Measurements from ENCODE around the gene TSTD2.
A peak's percentile ranks its signal among the peaks of the same experiment; 100 is the strongest.

Gene TSTD2

GRCh38 chr9:97632985-97633858 lies at the start of gene TSTD2, which contains the start of gene NCBP1:
TSTD2 (minus strand) TSS chr9:97633368; CDS start chr9:97627562, 5,806 bp downstream.
NCBP1 (plus strand) TSS chr9:97633821; CDS start chr9:97633882, 61 bp downstream.
- DNase-seq, result peak; percentile 96

DNA sequence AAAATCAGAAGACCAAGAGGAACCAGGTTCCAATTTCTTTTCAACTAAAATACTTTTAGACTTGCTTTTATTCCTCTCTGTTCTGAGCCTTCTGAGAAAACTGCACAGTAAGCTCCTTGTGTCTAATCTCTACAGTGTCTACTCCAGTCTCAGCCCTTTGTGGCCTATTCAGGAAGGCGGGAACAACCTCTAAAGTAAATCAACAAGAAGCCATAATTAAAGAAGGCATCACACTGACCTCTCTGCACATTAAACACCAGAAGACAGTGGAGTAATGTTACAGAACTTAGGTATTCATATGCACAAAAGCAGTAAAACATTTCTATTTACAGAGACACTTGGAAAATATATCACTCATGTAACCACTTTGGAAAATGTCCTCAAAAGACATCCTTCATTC lies 49.1 kb upstream of the TSTD2 start:
- DNase-seq, result no peak

- DNase-seq, result no peak
These were observed 42.5 kb upstream of the TSTD2 start for GRCh38 chr9:97675655-97676054.

DNA sequence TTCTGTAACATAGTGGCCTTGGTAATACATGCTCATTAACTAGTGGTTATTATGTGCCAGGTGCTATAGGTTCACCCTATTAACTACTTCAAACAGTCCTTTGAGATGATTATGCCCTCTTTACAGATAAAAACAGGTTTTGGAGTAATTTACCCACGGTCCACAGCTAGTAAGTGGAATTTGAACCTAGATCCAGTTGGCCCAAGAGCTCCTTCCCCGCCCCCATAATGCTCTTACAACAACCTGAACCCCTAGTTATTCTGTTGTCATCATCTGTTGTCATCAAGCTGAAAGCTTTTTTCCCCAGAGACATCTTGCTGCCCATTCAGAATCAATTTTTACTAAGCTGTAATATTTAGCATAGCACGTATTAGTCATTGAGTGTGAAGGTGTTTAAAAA lies 40.8 kb upstream of the TSTD2 start:
- DNase-seq, result no peak

GRCh38 chr9:97672403-97672802 lies 39.2 kb upstream of the TSTD2 start:
- DNase-seq, result no peak

DNA sequence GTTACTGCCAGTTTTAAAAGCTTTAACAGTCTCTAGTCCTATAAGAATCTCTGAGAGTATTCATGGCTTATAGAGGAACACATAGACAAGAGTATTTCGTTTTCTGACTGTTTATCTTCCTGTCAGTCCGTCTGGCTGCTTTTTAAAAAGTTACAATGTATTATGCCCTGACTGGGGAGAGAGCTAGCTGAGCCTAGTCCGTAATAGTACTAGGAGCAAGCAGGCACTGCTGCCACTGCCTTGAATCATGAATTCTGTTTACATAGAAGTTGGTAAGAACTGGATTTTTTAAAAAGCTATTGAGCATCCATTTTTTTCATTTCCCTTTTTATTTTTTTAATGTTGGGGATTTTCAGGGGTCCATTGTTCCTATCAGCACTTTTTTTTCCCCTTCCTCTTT lies 37.4 kb upstream of the TSTD2 start:
- no peak for DNase-seq

GRCh38 chr9:97668485-97668884 lies 35.3 kb upstream of the TSTD2 start:
- DNase-seq, result no peak

GRCh38 chr9:97666907-97667686 lies 33.9 kb upstream of the TSTD2 start:
- DNase-seq, result no peak

- no peak for DNase-seq
These were observed 32.6 kb upstream of the TSTD2 start for GRCh38 chr9:97665742-97666141.

DNA sequence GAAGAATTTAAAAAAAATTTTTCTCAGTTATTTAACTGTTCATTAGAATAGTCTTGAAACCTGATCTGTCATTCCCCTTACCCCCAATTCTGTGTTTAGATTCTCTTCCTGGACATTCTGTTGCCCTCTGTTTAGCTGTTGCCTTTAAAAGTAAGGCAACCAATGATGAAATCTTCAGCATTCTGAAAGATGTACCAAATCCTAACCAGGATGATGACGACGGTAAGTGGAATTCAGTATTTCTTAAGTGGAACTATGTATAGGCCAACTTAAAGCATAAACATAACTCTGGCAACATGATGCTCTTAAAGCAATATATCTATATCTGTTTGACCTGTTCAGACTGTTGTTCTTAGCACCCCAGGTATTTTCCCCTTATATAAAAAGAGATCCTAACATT lies 27.7 kb upstream of the TSTD2 start:
- DNase-seq, result no peak

DNA sequence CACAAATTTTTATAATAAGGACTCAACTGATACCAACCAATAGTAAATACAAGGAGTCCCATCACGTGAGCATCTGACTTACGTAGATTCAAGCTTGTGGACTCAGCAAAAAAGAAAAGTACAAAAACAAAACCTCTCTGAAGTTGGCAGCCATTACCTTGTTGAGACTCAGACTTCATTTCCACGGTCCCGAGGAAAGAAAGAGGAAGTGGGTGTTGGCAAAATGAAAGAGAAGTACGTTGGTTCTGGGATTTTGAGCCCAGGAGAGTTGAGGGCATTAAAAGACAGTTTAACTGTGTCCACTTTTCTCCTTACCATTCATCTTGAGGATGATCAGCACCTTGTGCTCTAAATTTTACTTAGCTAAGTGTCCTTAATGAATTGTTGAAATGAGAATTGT lies 27.2 kb upstream of the TSTD2 start:
- no peak for DNase-seq

GRCh38 chr9:97659771-97660170 lies 26.6 kb upstream of the TSTD2 start:
- DNase-seq, result no peak

- no peak for DNase-seq
These were observed 25.5 kb upstream of the TSTD2 start for GRCh38 chr9:97658707-97659106.

DNA sequence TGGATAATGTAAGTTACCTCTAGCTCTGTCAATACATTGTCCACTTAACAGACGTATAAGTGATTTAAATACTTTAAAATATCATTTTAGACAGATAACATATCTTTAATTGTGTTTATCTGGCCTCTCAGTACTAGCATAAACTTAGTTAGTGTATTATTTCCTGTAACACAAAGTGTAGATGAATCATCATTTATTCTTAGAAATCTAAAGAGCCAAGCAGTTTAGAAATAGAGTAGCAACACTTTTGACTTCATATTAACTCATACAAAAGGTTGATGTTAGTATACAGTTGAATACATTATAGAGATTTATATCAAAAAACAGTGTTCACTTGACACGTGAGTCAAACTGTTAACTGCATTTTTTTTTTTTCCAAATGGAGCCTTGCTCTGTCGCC lies 18.5 kb upstream of the TSTD2 start:
- no peak for DNase-seq

DNA sequence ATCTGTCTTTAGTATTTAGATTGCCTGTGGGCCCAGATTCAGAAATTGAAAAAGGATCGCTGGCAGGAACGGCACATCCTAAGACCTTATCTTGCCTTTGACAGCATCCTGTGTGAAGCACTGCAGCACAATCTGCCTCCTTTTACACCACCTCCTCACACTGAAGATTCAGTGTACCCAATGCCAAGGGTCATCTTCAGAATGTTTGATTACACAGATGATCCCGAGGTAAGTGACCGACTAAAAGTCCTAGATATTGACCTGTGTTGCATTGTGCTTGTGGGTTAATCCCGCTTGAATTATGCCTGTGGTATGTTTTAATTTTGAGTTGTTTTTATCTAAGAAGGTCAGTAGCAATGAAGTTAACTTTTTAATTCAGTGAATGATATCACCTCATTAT lies 14.8 kb upstream of the TSTD2 start:
- no peak for DNase-seq

- DNase-seq, result no peak
These were observed 12.6 kb upstream of the TSTD2 start for GRCh38 chr9:97645720-97646119.

DNA sequence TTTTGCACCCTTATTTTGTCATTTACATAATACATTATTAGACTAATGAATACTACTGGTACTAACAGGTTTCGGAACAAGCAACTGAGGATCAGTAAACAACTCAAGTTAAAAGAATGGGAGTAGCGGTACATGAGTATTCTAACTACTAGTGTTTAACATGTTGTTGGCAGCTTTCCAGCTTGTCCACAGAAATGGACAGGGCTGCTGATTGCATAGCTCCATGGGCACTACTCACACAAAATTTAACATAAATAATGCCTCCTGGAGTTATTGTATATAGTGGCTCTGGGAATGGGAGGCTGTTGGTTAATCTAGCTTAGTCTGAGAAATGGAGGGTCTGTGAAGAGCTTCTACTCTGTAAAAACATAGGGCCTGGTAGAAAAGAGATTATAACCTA lies 7.2 kb upstream of the TSTD2 start:
- no peak for DNase-seq

DNA sequence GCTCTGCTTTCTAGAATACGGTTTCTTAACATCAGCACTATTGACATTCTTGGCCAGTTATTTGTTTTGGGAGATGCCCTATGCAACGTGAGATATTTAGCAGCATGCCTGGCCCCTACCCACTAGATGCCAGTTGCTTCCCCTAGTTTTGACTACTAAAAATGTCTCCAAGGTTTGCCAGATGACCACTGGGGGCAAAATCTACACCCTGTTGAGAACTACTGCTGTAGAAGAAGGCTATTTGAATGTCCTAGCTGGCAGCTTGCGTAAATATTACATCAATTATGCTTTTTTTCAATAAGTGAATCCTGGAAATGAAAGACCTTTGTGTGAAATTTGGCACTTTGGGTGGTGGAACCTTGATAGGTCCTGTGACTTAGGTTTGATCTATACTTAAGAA lies 5.5 kb upstream of the TSTD2 start:
- DNase-seq, result no peak

DNA sequence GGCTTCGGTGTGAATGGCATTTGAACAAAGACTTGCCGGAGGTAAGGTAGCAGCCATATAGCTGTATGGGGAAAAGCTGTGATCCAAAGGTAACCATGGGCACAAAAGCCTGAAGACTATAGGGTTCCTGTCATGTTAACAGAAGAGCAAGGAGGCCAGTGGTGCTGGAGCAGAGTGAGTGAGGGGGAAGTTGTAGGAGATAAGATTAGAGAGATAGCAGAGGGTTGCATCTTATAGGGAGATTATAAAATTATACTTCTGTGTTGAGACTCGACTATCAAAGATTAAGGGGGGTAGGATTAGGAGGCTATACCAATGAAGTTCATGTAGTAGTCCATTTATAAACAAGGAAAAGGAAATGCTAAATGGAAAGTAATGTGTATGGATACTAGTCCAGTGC lies 3.7 kb upstream of the TSTD2 start:
- no peak for DNase-seq

DNA sequence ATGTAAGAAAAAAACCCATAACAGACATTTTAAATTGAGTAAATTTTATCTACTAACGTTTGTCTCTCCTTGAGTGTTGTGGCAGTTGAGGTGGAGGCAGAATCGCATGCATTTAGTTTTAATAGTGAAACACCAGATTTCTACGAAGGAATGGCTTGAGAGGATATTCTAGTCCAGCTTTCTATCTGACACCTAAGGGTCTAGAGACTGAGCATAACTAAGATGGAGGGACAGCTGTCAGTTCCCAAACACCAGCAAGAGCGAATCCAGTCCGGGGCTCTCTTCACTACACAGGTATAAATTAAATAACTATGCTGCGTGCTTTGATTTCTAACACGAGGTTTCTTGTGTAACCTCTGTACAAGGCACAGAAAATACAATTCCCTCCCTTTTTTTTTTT lies 1.9 kb upstream of the TSTD2 start:
- no peak for DNase-seq

DNA sequence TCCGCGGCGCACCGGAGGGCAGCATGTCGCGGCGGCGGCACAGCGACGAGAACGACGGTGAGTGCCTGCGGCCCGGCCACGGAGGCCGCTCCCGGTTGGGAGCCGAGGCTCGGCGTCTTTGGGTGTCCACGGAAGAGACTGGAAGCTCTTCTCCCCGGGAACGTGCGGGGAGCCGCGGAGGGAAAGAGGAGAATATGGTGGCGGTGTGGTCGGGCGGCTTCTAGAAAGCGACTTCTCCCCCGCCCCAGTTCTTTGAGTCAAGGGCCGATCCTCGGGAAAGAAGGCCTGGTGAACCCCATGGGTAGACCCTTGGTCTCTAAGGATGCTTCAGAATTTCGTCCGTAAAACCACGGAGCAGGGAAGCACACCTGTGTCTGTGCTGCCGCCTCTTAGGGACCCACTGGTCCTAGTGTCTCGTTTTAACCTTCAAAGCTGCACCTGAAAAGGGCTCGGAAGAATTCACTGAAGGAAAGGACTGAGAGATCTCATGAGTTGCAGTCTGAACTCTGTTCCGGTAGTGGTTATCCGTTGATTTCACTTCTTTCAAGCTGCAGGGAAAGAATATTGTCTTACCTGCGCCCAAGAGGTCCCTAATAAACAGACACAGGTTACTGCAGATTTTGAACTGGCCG lies 807 bp upstream of the TSTD2 start:
- DNase-seq, result no peak

- DNase-seq, result no peak
These were observed 752 bp downstream of the TSTD2 start for GRCh38 chr9:97632248-97632984.

- DNase-seq, result no peak
These were observed 2.6 kb downstream of the TSTD2 start for GRCh38 chr9:97630591-97630990.
